ENCODE results near the gene KRT33B. TPM values are rescaled to one million over a fixed set of nuclear protein-coding genes. Genes with fewer than 3 reads are reported as not detected.
A peak's percentile ranks its signal among the peaks of the same experiment; 100 is the strongest.

The KRT33B gene
- not detected for polyA plus RNA-seq (2013, experiment 1 of 2)
- not detected for polyA plus RNA-seq (2013, experiment 2 of 2)

GRCh38 chr17:41369713-41370112 is at the start of gene KRT33B:
Gene KRT33B (minus strand): TSS chr17:41369813. CDS start chr17:41369750, 63 bp downstream.
- WGBS, 2 experiments (ENCODE audit: insufficient coverage in 2 of 2), result 100% methylated on average over 1 of the region's 1 CpG
- Histone ChIP-seq H3K9me3 (ENCODE audit: control insufficient read depth, low read length) (no peaks in the 10 kb centered on the region), H3K36me3 (ENCODE audit: control insufficient read depth, insufficient read depth, low read length) (no peaks in the 10 kb centered on the region), H3K27ac (ENCODE audit: low read depth, low read length, severe bottlenecking) (no peak within 1 kb of the TSS), H3K4me3 (ENCODE audit: extremely low read depth, insufficient read depth, low read length, poor library complexity, severe bottlenecking) (no peak within 1 kb of the TSS), H3K4me1 (ENCODE audit: control insufficient read depth, insufficient read depth, low read length, poor library complexity, severe bottlenecking) (peaks cover 19% of the 10 kb centered on the region)

DNA sequence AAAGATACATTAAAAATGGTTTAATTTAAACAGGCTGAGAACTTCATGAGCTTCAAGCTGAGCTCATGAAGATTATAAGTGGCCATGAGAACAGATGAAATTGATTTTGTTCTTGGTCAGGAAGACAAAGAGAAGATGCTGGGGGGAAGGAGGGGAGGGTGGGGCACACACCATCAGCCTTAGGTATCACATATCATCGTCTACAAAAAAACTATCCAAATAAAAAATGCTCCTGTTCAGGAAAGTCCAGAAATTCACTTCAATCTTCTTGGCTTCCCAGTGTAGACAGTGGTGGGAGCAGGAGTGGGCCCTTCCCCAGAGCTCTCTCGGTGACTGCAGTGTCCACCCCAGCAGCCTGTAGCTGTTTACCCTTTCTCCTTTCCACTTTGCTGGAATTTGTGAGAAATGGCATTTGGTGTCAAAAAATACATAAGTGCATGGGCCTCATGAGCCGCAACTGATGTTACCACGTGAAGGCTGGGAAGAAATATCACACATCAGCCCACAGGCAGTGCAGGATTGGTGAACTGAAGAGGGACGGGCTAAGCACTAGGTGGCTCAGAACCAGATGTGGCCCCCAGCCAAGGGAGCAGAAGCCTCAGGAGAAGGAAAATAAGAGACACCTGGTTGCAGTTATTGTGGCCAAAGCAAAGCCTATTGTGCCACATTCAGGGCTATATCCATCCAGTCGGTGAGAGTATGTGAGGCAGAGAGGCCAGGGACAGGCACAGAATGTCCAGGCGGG is 48.7 kb upstream of the KRT33B start:
- no peak overlapping the region for H3K4me3 ChIP-seq (ENCODE audit: extremely low read depth, insufficient read depth, low read length, poor library complexity, severe bottlenecking)
- H3K27ac ChIP-seq (ENCODE audit: low read depth, low read length, severe bottlenecking), result no peak overlapping the region
- no peaks in the 10 kb centered on the region for H3K36me3 ChIP-seq (ENCODE audit: control insufficient read depth, insufficient read depth, low read length)
- H3K4me1 ChIP-seq (ENCODE audit: control insufficient read depth, insufficient read depth, low read length, poor library complexity, severe bottlenecking), result peaks cover 46% of the 10 kb centered on the region
- no peaks in the 10 kb centered on the region for H3K9me3 ChIP-seq (ENCODE audit: control insufficient read depth, low read length)
- 91 to 94% methylated on average over 5 of the region's 7 CpGs for WGBS, 2 experiments (ENCODE audit: insufficient coverage in 2 of 2)

GRCh38 chr17:41417576-41418015 is 48.0 kb upstream of the KRT33B start:
- Histone ChIP-seq H3K27ac (ENCODE audit: low read depth, low read length, severe bottlenecking) (no peak overlapping the region), H3K4me3 (ENCODE audit: extremely low read depth, insufficient read depth, low read length, poor library complexity, severe bottlenecking) (no peak overlapping the region), H3K4me1 (ENCODE audit: control insufficient read depth, insufficient read depth, low read length, poor library complexity, severe bottlenecking) (peaks cover 49% of the 10 kb centered on the region), H3K9me3 (ENCODE audit: control insufficient read depth, low read length) (no peaks in the 10 kb centered on the region), H3K36me3 (ENCODE audit: control insufficient read depth, insufficient read depth, low read length) (no peaks in the 10 kb centered on the region)
- 48 to 63% methylated on average over 3 to 4 of the region's 4 CpGs for WGBS, 2 experiments (ENCODE audit: insufficient coverage in 2 of 2)

DNA sequence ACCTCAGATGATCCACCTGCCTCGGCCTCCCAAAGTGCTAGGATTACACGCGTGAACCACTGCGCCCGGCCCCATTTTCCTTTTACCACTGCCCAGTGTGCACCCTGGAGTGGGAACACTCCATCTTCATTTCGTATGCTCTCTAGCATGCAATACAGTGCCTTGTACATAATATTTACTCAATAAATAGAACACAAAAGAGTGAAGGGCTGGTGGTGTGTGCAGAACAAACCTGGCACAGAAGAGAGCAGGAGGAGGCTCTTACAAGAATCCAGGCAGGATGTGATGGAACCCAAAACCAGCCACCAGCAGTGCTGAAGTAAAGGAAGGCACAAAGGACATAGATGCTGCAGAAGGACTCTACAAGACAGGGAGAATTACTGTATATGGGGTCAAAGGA is 47.5 kb upstream of the KRT33B start:
- WGBS, 2 experiments (ENCODE audit: insufficient coverage in 2 of 2), result 86 to 97% methylated on average over 1 to 5 of the region's 6 CpGs
- Histone ChIP-seq H3K9me3 (ENCODE audit: control insufficient read depth, low read length) (no peaks in the 10 kb centered on the region), H3K27ac (ENCODE audit: low read depth, low read length, severe bottlenecking) (no peak overlapping the region), H3K4me3 (ENCODE audit: extremely low read depth, insufficient read depth, low read length, poor library complexity, severe bottlenecking) (no peak overlapping the region), H3K4me1 (ENCODE audit: control insufficient read depth, insufficient read depth, low read length, poor library complexity, severe bottlenecking) (peaks cover 49% of the 10 kb centered on the region), H3K36me3 (ENCODE audit: control insufficient read depth, insufficient read depth, low read length) (no peaks in the 10 kb centered on the region)

GRCh38 chr17:41416479-41416878 is 46.9 kb upstream of the KRT33B start:
- WGBS, 2 experiments (ENCODE audit: insufficient coverage in 2 of 2), result 100% methylated on average over 2 to 5 of the region's 5 CpGs
- H3K36me3 ChIP-seq (ENCODE audit: control insufficient read depth, insufficient read depth, low read length), result no peaks in the 10 kb centered on the region
- H3K4me3 ChIP-seq (ENCODE audit: extremely low read depth, insufficient read depth, low read length, poor library complexity, severe bottlenecking), result no peak overlapping the region
- H3K9me3 ChIP-seq (ENCODE audit: control insufficient read depth, low read length), result no peaks in the 10 kb centered on the region
- peak overlapping the region; percentile 68 for H3K27ac ChIP-seq (ENCODE audit: low read depth, low read length, severe bottlenecking)
- H3K4me1 ChIP-seq (ENCODE audit: control insufficient read depth, insufficient read depth, low read length, poor library complexity, severe bottlenecking), result peaks cover 48% of the 10 kb centered on the region

DNA sequence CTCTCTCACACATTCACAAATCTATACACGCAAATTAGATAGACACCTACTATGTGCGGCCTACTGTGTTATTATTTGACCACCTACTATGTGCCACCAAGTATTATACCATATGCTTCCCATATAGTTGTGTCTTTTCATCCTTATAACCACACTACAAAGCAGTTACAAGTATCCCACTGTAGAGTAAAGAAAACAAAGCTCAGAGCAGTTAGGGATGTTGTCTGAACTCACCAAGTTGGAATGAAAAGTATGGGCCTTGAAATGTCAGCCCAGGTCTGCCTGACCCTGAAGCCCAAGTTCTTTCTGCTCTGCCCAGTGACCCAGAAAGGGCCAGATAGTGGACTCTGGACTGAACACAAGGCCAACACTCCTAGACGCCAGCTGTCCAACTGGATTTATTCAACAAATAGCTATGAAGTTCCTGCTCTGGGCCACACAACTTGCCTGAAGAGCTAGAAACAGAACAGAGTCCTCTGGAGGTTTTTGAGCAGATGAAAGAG is 46.3 kb upstream of the KRT33B start:
- H3K27ac ChIP-seq (ENCODE audit: low read depth, low read length, severe bottlenecking), result peak overlapping the region; percentile 68
- WGBS, 2 experiments (ENCODE audit: insufficient coverage in 2 of 2), result 100% methylated on average over 2 of the region's 3 CpGs
- no peak overlapping the region for H3K4me3 ChIP-seq (ENCODE audit: extremely low read depth, insufficient read depth, low read length, poor library complexity, severe bottlenecking)
- no peaks in the 10 kb centered on the region for H3K9me3 ChIP-seq (ENCODE audit: control insufficient read depth, low read length)
- no peaks in the 10 kb centered on the region for H3K36me3 ChIP-seq (ENCODE audit: control insufficient read depth, insufficient read depth, low read length)
- peaks cover 42% of the 10 kb centered on the region for H3K4me1 ChIP-seq (ENCODE audit: control insufficient read depth, insufficient read depth, low read length, poor library complexity, severe bottlenecking)

DNA sequence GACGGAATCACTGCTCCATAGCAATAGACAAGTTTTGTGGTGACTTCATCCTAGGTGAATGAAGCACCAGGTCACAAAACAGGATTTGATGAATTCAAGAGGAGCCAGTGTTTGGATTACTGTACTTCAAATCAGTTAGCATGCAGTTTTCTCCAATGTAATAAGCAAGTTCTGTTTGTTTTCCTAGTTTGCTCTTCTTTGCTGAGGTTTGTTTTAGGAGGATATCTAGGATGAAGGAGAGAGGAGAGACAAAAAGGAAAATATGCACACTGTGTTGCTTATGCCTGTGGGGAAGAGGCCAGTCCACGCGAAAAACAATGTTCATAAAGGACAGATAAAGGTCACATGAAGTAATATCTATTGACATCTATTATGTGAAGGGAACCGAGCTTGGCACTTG is 45.8 kb upstream of the KRT33B start:
- WGBS, 2 experiments (ENCODE audit: insufficient coverage in 2 of 2), result 90 to 93% methylated on average over 1 to 2 of the region's 4 CpGs
- peak overlapping the region; percentile 68 for H3K27ac ChIP-seq (ENCODE audit: low read depth, low read length, severe bottlenecking)
- no peak overlapping the region for H3K4me3 ChIP-seq (ENCODE audit: extremely low read depth, insufficient read depth, low read length, poor library complexity, severe bottlenecking)
- no peaks in the 10 kb centered on the region for H3K36me3 ChIP-seq (ENCODE audit: control insufficient read depth, insufficient read depth, low read length)
- H3K4me1 ChIP-seq (ENCODE audit: control insufficient read depth, insufficient read depth, low read length, poor library complexity, severe bottlenecking), result peaks cover 38% of the 10 kb centered on the region
- no peaks in the 10 kb centered on the region for H3K9me3 ChIP-seq (ENCODE audit: control insufficient read depth, low read length)

GRCh38 chr17:41413982-41414381 is 44.4 kb upstream of the KRT33B start:
- WGBS, 2 experiments (ENCODE audit: insufficient coverage in 2 of 2), result 100% methylated on average over 1 of the region's 2 CpGs; no CpG with 5 or more reads in 1 of the 2 experiments
- no peak overlapping the region for H3K27ac ChIP-seq (ENCODE audit: low read depth, low read length, severe bottlenecking)
- H3K9me3 ChIP-seq (ENCODE audit: control insufficient read depth, low read length), result no peaks in the 10 kb centered on the region
- peaks cover 33% of the 10 kb centered on the region for H3K4me1 ChIP-seq (ENCODE audit: control insufficient read depth, insufficient read depth, low read length, poor library complexity, severe bottlenecking)
- no peaks in the 10 kb centered on the region for H3K36me3 ChIP-seq (ENCODE audit: control insufficient read depth, insufficient read depth, low read length)
- H3K4me3 ChIP-seq (ENCODE audit: extremely low read depth, insufficient read depth, low read length, poor library complexity, severe bottlenecking), result no peak overlapping the region

DNA sequence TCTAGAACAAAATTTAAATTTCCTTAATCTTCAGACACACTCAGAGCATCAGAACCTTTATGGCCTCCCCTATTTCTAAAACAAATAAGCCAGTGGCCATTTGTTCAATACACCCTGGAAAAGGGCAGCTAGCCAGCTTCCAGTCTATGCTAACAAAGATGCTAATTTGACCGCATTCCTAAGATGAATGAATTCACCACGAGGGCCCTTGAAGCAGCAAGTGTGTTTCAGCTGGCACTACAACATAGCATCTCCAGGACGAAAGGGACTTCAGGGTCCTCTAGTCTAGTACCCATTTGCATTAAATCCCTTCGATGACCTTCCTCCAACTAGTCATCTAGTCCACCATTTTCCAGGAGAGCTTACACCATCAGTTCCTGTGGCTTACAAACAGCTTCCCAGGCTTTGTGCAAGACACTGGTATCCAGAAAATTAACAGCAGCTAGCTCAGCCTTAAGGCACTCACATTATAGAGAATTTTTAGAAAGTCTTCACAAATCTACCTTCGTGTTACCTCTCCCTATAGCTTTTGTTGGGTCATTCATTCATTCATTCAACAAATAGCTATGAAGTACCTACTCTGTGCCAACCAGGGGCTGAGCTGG is 43.8 kb upstream of the KRT33B start:
- WGBS, 2 experiments (ENCODE audit: insufficient coverage in 2 of 2), result 55 to 60% methylated on average over 3 to 5 of the region's 5 CpGs
- no peak overlapping the region for H3K4me3 ChIP-seq (ENCODE audit: extremely low read depth, insufficient read depth, low read length, poor library complexity, severe bottlenecking)
- H3K36me3 ChIP-seq (ENCODE audit: control insufficient read depth, insufficient read depth, low read length), result no peaks in the 10 kb centered on the region
- no peak overlapping the region for H3K27ac ChIP-seq (ENCODE audit: low read depth, low read length, severe bottlenecking)
- no peaks in the 10 kb centered on the region for H3K9me3 ChIP-seq (ENCODE audit: control insufficient read depth, low read length)
- H3K4me1 ChIP-seq (ENCODE audit: control insufficient read depth, insufficient read depth, low read length, poor library complexity, severe bottlenecking), result peaks cover 33% of the 10 kb centered on the region

DNA sequence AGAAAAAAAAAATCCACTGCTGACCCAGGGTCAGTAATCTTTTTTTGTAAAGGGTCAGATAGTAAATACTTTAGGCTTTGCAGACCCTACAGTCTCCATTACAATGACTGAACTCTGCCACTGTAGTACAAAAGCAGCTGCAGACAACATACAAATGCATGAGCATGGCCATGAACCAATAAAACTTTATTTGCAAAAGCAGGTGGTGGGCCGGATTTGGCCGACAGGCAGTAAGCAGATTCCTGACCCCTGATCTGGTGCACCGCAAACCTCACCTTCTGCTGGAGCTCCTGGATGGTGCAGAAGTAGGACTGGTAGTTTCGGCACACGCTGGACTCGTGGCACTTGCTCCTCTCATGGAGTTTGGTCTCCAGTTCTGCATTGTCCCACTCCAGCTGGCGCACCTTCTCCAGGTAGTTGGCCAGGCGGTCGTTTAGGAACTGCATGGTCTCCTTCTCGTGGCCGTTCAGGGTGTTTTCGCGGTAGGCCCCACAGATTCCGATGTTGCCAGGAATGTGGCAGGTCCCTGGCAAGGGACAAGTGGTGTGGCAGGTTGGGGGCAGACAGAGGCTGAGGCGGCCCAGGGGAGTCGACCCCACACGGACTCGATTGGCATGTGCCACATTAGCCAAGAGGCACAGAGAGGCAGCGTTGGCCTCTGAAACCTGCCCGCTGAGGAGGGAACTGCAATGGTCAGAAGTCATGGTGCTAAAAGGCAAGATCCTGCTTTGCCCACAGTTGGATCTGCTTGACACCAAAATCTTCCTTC is 41.6 kb upstream of the KRT33B start:
- 93 to 96% methylated on average over 16 to 19 of the region's 20 CpGs for WGBS, 2 experiments (ENCODE audit: insufficient coverage in 2 of 2)
- peaks cover 21% of the 10 kb centered on the region for H3K4me1 ChIP-seq (ENCODE audit: control insufficient read depth, insufficient read depth, low read length, poor library complexity, severe bottlenecking)
- no peaks in the 10 kb centered on the region for H3K36me3 ChIP-seq (ENCODE audit: control insufficient read depth, insufficient read depth, low read length)
- H3K4me3 ChIP-seq (ENCODE audit: extremely low read depth, insufficient read depth, low read length, poor library complexity, severe bottlenecking), result no peak overlapping the region
- no peaks in the 10 kb centered on the region for H3K9me3 ChIP-seq (ENCODE audit: control insufficient read depth, low read length)
- no peak overlapping the region for H3K27ac ChIP-seq (ENCODE audit: low read depth, low read length, severe bottlenecking)
